Stimulated activated CD4-positive, alpha-beta T cell treated with anti-CD3 and anti-CD28 coated beads, Interleukin-4, amount 100 ng/mL, for 4 hours (primary cell): ENCODE data around the gene ZNF584.
"Not testable (repeated sequence)": the region's sequence is repeated elsewhere in the genome, so short reads cannot be mapped to it uniquely, and the experiment has no call there.

Experiments used
- DNase-seq, 2 experiments: peaks; one replicate each; pipeline ENCODE4 v3.0.0-alpha.2; 2020

Gene ZNF584

DNA sequence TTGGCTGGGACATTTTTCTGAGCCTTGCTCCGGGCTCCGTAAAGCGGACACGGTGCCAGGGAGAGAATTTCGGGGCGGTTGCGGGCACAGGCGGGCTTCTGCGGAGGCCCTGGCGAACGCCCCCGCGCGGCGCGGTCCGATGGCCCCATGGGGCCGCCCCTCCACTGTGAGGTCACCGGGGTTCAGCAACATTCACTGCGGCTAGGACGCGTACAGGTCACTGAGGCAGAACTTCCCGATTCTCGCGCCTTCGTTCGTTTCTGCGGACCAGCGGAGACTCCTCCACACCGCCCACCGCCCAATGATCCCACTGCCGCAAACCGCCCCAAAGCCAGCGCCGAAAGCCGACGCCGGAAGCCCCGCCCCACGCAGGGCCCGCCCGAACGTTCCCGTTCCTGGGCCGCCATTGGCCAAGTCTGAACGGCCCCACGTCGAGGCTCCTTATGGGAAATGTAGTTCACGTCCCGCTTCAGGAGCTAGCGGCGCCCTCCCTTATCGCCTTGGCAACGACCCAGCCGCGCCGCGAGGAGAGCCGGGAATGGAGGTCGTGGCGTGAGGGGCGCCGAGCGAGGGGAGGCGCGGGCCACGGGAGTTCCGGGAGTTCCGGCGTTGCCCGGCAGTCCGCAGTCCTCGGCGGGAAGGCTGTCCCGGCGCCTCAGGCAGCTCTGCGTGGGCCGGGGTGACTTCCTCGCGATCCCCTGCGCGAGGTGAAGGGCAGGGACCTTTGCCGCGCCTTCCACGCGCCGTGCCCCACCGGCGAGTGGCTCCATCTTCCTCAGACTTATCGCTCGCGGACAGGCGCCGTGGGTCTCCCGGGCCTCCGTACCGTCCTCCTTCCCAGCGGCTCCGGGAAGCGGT lies at the start of gene ZNF584:
TSS of gene ZNF584 (plus strand) at position 498 of the 858 bp plus-strand sequence. CDS start 499 bp downstream, outside the sequence.
- DNase-seq = peak; percentile 92 to 96

DNA sequence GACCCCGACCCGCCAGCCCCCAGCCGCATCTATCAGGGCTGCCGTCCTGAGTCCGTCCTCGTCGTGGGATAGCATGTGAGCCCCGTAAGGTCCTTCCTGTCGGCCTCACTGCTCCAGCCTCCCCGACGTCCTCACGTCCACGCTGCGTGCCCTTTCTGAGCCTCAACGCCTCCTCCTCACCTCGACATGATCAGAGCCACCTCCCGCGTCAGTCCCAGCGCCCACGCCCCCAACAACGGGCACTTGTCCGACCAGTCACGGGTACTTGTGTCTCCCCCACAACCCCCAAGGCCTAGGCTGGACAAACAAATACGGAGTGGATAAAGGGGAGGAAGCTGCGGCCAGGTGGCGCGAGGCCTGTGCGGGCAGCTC lies 46.6 kb upstream of the ZNF584 start:
- peak; percentile 42 for DNase-seq

DNA sequence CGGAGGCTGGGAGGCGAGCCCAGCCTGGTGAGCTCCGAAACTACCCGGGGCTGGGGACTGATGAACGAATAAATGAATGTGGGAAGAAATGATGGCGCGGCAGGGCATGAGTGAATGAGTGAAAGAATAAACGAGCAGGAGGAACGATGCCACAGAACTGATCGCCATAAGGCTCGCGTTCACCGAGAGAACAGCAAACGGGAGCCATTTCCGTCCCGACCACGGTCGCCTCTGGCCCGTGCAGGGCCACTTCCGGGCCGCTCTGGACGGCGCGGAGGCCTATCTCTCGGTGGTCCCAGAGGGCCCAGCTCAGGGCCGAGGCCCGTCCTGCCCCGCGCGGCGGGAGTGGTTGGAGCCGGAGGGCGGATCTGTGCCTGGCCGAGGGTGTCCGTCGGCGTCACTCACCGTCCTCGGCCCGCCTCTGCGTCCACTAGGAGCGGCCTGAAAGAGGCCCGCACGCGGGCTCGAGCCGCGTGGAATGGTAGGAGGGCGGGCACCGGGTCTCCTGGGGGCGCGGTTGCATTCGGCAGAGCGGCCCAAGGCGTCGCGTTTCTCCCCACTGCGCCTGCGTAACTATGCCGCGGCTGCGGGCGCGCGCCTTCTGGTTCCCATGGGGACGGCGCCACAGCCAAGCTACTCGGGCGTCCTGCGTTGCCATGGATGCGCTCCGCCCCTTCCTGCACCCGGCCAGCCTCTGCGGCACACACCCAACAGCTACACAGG lies 46.0 kb upstream of the ZNF584 start, which contains the start of gene ZNF497:
TSS of gene ZNF497 (minus strand) at position 480 of the 723 bp plus-strand sequence. CDS start 5,116 bp downstream, outside the sequence.
- peak; percentile 95 to 97 for DNase-seq

DNA sequence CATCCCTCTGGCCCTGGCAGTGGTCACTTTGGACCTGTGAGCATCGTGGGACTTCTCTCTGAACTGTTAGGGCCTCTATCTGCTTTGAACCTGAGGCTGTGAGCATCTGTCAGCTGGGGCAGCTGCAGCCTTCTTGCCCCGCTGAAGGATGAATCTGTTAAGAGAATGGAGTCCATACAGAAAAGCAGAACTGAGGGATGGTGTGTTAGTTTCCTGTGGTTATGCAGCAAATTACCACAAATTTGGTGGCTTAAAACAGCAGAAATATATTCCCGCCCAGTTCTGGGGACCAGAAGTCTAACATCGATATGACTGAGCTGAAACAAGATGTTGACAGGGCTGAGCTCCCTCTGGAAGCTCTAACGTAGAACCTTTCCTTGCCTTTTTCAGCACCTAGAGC lies 44.3 kb upstream of the ZNF584 start:
- no peak for DNase-seq

DNA sequence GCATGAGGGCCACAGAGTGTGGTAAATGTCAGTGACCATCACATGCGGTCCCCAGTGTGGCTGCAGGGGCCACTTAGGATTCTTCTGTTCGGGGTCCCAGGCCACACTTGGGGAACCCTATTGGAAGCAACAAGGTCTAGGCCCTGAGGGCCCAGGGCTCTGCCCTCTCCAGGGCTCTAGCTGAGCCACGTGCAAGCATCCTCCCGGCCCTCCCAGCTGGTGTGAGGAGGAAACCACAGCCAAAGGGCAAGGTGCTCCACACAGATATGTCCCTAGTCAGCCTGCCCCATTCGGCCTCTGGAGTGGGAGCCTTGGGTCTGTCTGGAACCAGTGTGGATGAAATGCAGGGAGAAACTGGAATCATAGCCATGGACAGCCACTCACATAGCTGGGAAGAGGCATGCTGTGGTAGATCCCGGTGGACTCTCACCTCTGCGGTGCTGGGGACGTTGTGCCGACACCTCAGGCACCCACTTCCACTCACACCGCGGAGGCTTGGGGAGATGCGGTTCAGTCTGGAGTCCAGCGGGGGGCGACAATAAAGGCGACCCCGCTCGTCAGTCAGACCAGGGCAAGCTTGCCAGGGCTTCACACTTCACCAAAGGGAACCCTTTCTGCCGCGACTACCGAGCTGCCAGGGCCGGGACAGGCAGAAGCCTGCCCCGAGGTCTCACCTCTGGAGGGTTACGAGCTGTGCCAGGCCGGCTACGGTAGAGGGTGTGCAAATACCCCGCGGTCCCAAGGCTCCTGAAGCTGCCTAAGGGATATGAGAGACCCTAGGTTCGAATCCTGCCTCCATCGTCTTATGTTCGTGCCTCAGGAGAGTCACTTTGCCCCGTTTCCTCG lies 41.6 kb upstream of the ZNF584 start:
- DNase-seq = no peak

DNA sequence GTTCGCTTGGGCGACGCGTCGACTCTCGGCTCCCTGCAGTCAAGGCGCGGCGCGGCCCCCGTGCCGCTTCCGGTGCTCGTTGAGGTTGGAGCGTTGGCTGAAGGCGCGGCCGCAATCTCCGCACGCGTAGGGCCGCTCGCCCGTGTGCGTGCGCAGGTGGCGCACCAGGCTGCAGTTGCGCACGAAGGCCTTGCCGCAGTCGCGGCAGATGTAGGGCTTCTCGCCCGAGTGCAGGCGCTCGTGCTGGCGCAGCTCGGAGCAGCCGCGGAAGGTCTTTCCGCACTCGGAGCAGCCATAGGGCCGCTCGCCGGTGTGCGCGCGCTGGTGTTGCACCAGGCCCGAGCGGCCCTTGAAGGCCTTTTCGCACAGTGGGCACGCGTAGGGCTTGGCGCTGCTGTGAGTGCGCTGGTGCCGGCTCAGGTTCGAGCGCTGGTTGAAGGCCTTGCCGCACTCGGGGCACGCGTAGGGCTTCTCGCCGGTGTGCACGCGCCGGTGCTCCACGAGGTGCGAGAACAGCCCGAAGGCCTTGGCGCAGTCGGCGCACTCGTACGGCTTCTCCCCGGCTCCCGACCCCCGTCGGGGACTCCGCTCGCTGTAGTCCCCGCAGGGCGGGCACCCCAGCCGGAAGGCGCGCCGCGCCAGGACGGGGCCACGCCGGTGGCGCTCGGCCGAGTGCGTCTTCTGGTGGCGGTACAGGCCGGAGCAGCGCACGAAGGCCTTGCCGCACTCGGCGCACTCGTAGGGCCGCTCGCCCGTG lies 40.6 kb upstream of the ZNF584 start:
- DNase-seq = no peak

DNA sequence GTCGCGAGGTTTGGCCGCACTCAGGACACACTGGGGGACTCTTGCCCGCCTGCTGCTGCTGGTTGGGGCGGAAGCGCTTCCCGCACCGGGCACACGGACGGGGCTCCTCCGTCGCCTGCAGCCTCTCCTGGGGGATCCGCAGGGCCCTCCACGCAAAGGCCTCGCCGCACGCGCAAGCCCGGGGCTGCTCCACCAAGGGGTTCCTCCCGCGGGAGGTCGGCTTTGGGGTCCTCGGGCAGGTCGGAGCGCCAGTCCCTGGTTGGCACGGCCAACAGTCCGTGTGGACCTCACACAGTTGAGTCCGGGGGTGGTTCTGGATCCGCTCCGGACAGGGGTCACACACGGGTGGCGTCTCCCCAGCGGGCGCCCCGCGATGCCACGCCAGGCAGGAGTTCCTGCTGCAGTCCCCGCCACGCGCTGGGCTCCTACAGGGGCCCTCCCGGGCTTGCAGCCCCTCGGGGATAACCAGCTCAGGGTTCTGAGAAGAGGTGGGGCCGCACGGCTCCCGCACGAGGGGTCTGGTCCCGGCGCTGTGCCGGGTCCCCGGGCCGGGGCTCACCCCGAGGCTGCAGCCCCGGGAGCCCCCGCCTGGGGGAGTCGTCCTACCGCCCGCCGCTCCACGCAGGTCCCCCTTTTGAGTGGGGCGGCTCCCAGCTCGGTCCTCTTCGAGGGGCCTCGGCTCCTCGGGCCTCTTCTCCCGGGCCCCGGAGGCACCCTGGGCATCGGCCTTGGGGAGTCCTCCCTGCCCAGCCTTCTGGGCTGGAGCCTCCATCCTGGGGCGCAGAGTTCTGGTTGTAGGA lies 39.7 kb upstream of the ZNF584 start:
- no peak for DNase-seq

DNA sequence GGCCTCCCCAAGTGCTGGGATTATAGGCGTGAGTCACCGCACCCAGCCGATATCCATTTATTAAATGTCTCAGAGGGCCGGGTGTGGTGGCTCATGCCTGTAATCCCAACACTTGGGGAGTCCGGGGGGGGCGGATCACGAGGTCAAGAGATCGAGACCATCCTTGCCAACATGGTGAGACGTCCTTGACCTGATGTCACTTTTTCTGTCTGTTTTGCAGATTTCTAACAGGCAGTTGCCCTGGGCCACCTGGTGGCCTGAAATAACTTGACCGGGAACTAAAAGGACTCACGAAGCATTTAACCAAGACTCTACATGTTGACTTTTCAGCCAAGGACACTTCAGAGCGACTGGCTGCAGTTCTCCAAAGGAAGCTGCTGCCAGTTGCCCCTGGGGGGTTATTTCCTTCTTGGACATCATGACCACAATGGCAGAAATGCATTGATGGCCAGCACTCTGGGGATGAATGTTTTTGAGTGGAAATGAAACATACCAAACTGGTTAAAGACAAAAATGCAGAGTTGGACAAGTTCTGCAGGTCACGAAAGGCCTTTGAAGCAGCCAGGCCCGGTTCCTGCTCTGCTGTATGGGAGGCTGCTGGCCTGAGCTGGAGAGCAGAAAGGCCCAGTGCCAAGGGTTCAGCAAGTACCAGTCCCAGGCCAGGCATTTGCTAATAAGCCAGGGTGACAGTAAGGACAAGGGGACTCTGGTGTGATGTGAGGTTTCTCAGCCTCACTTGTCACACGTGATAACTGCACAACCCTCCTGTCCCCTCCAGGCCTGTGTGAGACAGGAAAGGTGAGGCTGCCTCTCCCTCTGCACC lies 35.9 kb upstream of the ZNF584 start:
- DNase-seq = no peak

DNA sequence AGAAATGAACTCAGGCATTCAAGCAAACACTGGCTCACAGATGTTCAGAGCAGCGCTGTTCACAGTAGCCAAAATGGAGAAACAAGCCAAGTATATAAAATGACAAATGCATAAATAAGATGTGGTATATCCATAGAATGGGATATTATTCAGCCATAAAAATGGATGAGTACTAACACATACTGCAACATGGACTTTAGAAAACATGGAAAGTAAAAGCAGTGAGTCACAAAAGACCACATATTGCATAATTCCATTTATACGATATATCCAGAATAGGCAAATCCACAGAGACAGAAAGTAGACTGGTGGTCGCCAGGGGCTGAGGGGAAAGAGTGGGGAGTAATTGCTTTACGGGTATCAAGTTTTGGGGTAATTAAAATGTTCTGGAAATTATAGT lies 34.2 kb upstream of the ZNF584 start:
- no peak for DNase-seq

DNA sequence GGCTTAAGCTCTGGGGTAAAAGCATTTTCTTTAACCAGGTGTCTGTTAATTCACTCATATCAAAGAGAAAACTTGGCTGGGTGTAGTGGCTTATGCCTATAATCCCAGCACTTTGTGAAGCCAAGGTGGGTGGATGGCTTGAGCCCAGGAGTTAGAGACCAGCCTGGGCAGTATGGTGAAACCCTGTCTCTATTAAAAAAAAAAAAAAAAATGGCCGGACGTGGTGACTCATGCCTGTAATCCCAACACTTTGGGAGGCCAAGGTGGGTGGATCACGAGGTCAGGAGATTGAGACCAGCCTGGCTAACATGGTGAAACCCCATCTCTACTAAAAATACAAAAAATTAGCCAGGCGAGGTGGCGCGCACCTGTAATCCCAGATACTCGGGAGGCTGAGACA lies 31.7 kb upstream of the ZNF584 start:
- not testable (repeated sequence) for DNase-seq

DNA sequence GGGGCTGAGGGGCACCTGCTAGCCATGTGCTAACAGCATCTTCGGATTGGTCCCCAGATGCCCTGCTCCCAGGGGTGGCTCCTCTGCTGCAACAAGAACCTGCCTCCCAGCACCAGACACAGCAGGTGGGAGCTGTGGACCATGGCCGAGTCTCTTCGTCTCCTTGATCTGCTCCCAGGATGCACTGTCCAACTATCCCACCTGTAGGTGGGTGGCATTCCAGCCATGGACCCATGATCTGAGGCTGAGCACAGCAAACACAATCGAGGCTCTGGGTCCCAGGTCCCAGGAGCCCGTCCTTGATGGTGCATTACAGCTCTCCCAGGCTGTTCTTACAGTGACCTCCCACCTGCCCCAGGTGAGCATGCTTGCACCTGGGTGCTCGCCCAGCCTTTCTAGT lies 29.2 kb upstream of the ZNF584 start:
- DNase-seq = no peak

DNA sequence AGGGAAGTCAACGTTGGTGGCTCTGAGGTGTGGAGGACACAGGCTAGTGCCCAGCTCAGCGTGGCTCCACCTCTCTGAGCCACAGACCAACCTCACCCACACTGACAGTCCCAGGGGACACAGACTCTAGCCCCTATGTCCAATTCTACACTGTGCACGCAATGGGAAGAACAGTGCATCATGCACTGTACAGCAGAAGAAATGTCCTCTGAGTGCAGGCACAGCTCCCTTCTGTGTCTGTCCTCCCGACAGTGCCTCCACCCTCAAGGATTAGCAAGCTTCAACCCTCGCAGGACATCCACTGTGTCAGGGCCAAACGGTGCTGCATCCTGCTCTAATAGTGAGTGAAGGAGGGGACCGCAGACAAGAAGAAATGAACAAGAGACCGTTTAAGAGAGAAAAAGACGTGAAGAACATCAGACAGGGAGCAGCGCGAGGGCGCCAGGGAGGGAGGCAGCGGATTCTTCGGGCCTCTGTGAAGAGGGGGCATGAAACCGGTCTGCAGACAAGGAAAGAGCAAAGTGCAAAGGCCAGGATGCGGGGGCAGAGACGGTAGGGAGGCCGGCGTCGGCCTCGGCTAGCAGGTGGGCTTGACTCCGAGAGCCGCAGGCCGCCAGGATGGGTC lies 28.3 kb upstream of the ZNF584 start:
- DNase-seq = no peak

DNA sequence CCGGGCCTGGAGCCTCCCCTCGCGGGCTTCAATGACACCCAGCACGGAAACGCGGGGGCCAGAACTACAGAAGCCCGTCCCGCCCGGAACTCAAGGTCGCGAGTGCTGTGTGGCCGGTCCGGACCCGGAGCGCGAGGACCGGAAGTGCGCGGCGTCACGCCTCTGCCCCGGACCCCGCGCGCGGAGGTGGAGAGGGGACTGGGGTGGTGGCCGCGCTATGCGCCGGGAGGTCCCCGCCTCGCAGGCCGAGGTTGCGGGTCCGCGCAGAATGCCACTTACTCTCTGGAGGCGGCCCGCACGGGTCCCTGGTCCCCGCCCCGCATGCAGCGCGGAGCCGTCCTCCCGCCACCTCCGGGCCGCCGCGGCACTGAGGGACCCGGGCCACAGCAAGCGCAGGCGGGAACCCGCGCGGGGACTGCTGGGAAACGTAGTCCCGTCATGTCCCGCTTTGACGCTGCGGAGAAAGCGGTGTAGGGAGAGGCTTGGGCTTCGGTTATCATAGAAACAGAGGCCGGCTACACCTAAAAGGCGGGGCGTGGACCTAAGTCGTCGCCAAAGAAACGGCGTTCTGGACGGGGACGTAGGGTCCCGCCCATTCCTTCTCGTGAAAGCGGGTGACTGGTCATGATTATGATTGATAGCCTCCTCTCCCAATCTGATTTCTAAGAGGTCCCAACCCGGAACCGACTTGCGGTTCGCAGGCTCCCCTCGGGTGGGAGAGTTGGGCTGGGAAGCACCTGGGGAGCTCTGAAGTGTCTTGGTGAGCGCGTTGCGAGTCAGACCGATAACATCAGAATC lies 27.6 kb upstream of the ZNF584 start, which contains the start of gene ZNF837:
TSS of gene ZNF837 (minus strand) at position 369 of the 798 bp plus-strand sequence. CDS start 11,698 bp downstream, outside the sequence.
- peak; percentile 93 to 99 for DNase-seq

DNA sequence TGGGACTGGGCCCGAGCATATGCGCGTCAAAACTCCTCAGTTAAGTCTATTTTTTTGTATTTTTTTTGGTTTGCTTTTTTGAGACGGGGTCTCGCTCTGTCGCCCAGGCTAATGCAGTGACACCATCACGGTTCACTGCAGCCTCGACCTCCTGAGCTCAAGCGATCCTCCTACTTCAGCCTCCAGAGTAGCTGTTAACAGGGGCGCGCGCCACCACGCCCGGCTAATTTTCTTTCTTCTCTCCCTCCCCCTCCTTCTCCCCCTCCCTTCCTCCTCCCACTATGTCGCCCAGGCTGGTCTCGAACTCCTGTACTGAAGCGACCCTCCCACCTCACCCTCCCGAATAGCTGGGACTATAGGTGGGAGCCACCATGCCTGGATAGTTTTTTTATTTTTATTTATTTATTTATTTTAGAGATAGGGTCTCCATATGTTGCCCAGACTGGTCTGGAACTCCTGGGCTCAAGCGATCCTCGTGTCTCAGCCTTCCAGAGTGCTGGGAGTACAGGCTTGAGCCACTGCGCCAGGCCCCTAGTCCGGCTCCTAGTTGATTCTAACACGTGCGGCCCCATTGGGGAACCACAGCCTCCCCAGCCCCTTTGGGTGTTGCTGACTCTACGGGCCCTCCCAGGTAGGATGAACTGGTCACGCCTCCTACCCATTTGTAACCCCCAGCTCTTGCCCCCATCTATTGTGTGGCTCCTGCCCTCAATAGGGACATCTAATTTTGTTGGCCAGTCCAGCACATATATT lies 26.8 kb upstream of the ZNF584 start:
- no peak for DNase-seq

DNA sequence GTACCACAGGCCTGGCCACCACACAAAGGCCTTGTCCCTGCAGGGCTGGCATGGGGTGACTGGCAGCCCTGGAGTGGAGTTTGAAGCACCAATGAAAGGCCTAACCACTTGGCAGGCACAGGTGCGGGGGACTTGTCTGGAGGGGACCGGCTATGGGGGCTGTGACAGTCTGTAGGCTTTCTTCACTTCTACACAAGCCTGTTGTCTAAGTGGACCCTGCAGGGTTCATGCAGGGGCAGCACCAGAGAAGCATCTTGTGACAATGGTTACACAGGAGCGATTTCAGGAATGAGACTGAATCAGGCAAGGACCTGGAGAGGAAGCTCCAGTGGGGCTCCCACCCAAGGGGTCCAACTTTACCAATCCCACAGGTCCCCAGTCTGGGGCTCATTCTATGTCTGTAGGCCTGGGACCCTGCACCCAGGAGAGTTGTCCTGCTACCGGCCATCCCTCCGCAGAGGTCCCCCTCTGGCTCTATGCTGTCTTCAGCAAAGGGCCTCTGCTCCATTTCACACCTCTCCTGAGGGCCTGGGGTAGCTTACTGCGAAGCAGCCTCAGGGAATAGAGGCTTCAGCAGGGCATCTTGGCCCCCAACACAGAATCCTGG lies 25.3 kb upstream of the ZNF584 start:
- DNase-seq = no peak

DNA sequence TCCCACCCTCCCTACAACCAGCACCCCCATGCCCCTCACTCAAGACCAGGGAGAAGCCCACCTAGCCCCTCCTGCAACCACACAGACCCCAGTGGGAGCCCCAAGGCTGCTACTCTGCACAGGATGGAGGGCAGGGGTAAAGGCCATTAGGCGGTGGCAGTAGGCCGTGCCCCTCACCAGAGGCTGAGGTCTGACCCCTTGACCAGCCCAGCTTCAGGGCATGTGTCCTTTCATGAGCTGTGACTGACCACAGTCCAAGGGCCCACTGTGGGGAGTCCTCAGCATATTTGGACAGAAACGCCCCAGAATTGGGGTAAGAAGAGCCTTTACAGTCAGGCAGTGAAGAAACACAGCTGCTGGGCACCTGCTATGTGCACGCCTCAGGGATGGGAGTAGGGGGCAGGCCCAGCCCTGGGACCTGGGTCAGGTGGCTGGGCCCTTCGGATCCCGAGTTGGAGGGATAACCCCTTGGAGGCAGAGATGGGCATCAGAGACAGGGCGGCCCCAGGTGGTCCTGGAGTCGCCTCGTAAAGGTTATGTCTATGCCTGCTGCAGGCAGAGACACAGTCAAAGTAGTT lies 23.0 kb upstream of the ZNF584 start:
- no peak for DNase-seq

DNA sequence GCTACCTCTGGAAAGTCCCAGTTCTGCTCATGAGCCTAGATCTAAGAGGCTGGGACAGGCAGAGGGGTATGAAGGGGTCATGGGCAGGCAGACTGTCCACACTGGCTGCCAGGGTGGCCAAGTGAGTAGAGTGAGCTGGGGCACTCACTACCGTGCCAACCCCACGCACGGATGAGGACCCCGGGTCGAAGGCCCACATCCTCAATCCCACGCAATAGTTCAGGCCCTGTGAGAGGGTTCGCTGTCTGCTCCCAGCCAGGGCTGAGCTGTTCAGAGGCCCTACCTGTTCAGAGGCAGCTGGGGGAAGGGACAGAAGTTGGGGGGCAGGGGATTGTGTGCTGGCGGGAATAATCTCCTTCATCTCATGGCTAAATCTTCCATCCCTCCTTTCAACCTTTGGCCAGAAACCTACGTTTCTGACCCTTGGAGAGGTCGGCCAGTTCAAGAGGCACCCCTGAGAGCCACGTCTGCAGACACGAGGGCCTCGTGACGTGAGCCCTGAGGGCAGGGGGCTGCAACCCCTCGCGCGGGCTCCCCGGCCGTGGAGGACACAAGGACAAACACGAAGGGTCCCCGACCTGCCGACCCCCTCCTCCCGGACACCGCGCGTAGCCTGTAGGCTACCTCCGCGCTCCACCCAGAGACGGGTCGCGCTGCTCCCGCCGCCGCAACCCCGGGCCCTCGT lies 22.4 kb upstream of the ZNF584 start:
- peak; percentile 29 to 37 for DNase-seq
